OCI-LY7 (cell line): ENCODE data around the gene CDC123. TPM values are rescaled to one million over a fixed set of nuclear protein-coding genes. Genes with fewer than 3 reads are reported as not detected.

Experiments
- BruUV-seq: library from RNA; stranded (reverse); fragments of 400-500 nt; replicated peaks from 2 replicates; lab custom pipeline; 2021; lab: Mats Ljungman, UMichigan
- CTCF ChIA-PET: fragments of 300-600 bp; sonication (Branson Sonifier 250); formaldehyde crosslinking; loops from one replicate; lab custom pipeline; 2022; ENCODE audit warnings: antibody characterized with exemption; ENCODE audit not compliant: unreplicated experiment; lab: Charles Lee
- POLR2A ChIA-PET: fragments of 300-600 bp; sonication (Branson Sonifier 250); formaldehyde crosslinking; loops from one replicate; lab custom pipeline; 2022; ENCODE audit warnings: antibody characterized with exemption; lab: Charles Lee
- DNase-seq: peaks from one replicate; pipeline ENCODE4 v3.0.0-alpha.2; 2015; ENCODE audit warnings: low spot score
- H2AFZ ChIP-seq: fragments of 200-600 bp; sonication (generic), shearing (Covaris generic); 2 replicates; pipeline ENCODE4 v1.6.1; 2014; ENCODE audit warnings: mild to moderate bottlenecking, antibody characterized with exemption, low read length, moderate library complexity
- H3K27ac ChIP-seq: fragments of 200-600 bp; sonication (generic); 2 replicates; pipeline ENCODE4 v1.5.1; 2014; ENCODE audit warnings: mixed run types, low read depth, mild to moderate bottlenecking, moderate library complexity, low read length, inconsistent platforms; ENCODE audit not compliant: poor library complexity, severe bottlenecking
- H3K36me3 ChIP-seq: fragments of 200-600 bp; sonication (generic); 2 replicates; pipeline ENCODE4 v1.6.1; 2014; ENCODE audit warnings: mild to moderate bottlenecking, antibody characterized with exemption, low read length, moderate library complexity, mixed read lengths; ENCODE audit not compliant: insufficient read depth
- H3K4me1 ChIP-seq: fragments of 200-600 bp; sonication (generic); 2 replicates; pipeline ENCODE4 v1.5.1; 2014; ENCODE audit warnings: mild to moderate bottlenecking, low read length; ENCODE audit not compliant: insufficient read depth, poor library complexity, severe bottlenecking
- H3K4me2 ChIP-seq: fragments of 200-600 bp; sonication (generic); 2 replicates; pipeline ENCODE4 v1.6.1; 2014; ENCODE audit warnings: mild to moderate bottlenecking, low read length
- H3K4me3 ChIP-seq: fragments of 200-600 bp; sonication (generic); 2 replicates; pipeline ENCODE4 v1.5.1; 2014; ENCODE audit warnings: mild to moderate bottlenecking, low read depth, low read length; ENCODE audit not compliant: poor library complexity, severe bottlenecking
- H3K79me2 ChIP-seq: fragments of 200-600 bp; sonication (generic); 2 replicates; pipeline ENCODE4 v1.6.1; 2016; ENCODE audit warnings: low read depth, mild to moderate bottlenecking, low read length, moderate library complexity, mixed read lengths; ENCODE audit not compliant: insufficient read depth
- H3K9me2 ChIP-seq: fragments of 200-600 bp; sonication (generic); 2 replicates; pipeline ENCODE4 v1.6.1; 2016; ENCODE audit warnings: mild to moderate bottlenecking, low read length, mixed read lengths; ENCODE audit not compliant: insufficient read depth
- H3K9me3 ChIP-seq: fragments of 200-600 bp; sonication (generic); 2 replicates; pipeline ENCODE4 v1.6.1; 2014; ENCODE audit warnings: mild to moderate bottlenecking, mixed run types, low read length, mixed read lengths
- H4K20me1 ChIP-seq: fragments of 200-600 bp; sonication (generic); 2 replicates; pipeline ENCODE4 v1.6.1; 2014; ENCODE audit warnings: mild to moderate bottlenecking, antibody characterized with exemption, low read length, moderate library complexity, mixed read lengths; ENCODE audit not compliant: insufficient read depth
- EZH2phosphoT487 ChIP-seq: fragments of 200-600 bp; sonication (generic); IDR thresholded peaks from 2 replicates; pipeline ENCODE4 v1.6.1; 2018; ENCODE audit warnings: low read depth, borderline replicate concordance, mild to moderate bottlenecking, mixed run types, antibody characterized with exemption, low read length, moderate library complexity, mixed read lengths
- intact Hi-C: fragments of 100-400 bp; cut with micrococcal nuclease; formaldehyde crosslinking; loops from one replicate; pipeline ENCODE4 v1.10.0; 2022; ENCODE audit not compliant: unreplicated experiment
- total RNA-seq, 2 experiments: library from RNA; depleted of rRNA in 1 of 2; stranded (reverse); fragments of >200 nt in 1 of 2; shearing (Covaris generic) in 1 of 2; gene quantifications; 2 replicates each; pipeline ENCODE4 v1.2.3, GENCODE V29; 2014 to 2022
- TF ChIP-seq, protein P1 (sequence below): fragments of 200-600 bp; sonication (generic); conservative IDR thresholded peaks from 2 replicates; pipeline ENCODE4 v1.5.1; 2014; ENCODE audit warnings: mild to moderate bottlenecking, antibody characterized with exemption, low read length, moderate library complexity, mixed read lengths

The CDC123 gene
- total RNA-seq, 2 experiments from 2014 or later, result 128 to 168 TPM

DNA sequence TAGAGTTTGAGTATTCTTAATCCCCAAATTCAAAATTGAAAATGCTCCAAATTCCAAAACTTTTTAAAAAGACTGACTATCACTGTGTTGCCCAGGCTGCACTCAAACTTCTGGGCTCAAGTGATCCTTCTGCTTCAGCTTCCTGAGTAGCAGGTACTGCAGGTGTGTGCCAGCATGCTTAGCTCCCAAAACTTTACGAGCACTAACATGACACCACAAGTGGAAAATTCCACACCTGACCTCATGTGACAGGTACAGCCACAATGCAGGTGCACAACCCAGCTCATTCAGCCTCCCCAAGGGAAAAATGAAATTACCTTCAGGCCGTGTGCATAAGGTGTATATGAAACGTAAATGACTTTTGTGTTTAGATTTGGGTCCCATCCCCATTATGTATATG is 16.5 kb downstream of the CDC123 start:
- intact Hi-C loops, result no loop called here
- no peak overlapping the region for H3K4me2 ChIP-seq
- TF ChIP-seq EZH2phosphoT487, result no peak
- TF ChIP-seq, protein P1, sequence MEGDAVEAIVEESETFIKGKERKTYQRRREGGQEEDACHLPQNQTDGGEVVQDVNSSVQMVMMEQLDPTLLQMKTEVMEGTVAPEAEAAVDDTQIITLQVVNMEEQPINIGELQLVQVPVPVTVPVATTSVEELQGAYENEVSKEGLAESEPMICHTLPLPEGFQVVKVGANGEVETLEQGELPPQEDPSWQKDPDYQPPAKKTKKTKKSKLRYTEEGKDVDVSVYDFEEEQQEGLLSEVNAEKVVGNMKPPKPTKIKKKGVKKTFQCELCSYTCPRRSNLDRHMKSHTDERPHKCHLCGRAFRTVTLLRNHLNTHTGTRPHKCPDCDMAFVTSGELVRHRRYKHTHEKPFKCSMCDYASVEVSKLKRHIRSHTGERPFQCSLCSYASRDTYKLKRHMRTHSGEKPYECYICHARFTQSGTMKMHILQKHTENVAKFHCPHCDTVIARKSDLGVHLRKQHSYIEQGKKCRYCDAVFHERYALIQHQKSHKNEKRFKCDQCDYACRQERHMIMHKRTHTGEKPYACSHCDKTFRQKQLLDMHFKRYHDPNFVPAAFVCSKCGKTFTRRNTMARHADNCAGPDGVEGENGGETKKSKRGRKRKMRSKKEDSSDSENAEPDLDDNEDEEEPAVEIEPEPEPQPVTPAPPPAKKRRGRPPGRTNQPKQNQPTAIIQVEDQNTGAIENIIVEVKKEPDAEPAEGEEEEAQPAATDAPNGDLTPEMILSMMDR, result no peak

DNA sequence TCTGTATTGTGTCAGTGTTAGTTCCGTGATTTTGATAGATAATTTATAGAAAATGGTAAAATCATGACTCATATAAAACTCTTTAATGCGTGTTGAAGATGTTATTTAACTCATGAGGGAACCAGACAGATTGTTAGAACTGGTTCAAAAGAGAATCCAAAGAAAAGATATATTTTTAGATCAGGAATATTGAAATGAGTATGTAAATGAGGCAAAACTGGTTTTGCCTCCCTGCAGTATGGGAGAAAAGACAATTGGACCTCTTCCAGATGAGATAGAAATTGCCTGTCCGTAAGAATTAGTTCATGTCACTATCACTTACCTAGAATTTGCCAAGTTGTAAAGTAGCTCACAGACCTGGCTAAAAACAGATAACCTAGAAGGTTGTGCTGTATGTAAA is 17.6 kb downstream of the CDC123 start:
- POLR2A ChIA-PET, result interaction anchor here (2.2 kb wide), 1 partner anchor 18 kb away, joined by 10 read pairs; the partner anchor contains the start of genes CDC123 and NUDT5
- CTCF ChIA-PET, result no interaction called here
- intact Hi-C loops, result no loop called here
- no TSS peak for BruUV-seq
- Histone ChIP-seq H3K36me3 (peaks cover 97% of the 10 kb centered on the region), H3K4me1 (peaks cover 30% of the 10 kb centered on the region), H2AFZ (no peak overlapping the region), H3K27ac (no peak overlapping the region), H4K20me1 (peaks cover 20% of the 10 kb centered on the region; the same call in 1 of the 2 replicates), H3K79me2 (peaks cover 45% of the 10 kb centered on the region), H3K9me3 (no peaks in the 10 kb centered on the region), H3K9me2 (no peaks in the 10 kb centered on the region), H3K4me2 (no peak overlapping the region), H3K4me3 (no peak overlapping the region)
- no peak for DNase-seq
- TF ChIP-seq, protein P1, result no peak
- TF ChIP-seq EZH2phosphoT487, result no peak

More for the DNA sequence above, 16.5 kb downstream of the CDC123 start:
- Histone ChIP-seq H2AFZ (no peak overlapping the region), H3K4me3 (no peak overlapping the region), H3K9me2 (no peaks in the 10 kb centered on the region), H3K9me3 (no peaks in the 10 kb centered on the region), H4K20me1 (peaks cover 20% of the 10 kb centered on the region; the same call in 1 of the 2 replicates), H3K4me1 (peaks cover 37% of the 10 kb centered on the region), H3K79me2 (peaks cover 56% of the 10 kb centered on the region), H3K27ac (no peak overlapping the region), H3K36me3 (peaks cover 98% of the 10 kb centered on the region)
- no TSS peak for BruUV-seq
- ChIA-PET POLR2A (interaction anchor here (0.5 to 1.0 kb wide), 2 partner anchors 17 to 161 kb away, joined by 3 to 4 read pairs; partner anchors contain the start of genes CDC123 and NUDT5), CTCF (no interaction called here)
- no peak for DNase-seq

DNA sequence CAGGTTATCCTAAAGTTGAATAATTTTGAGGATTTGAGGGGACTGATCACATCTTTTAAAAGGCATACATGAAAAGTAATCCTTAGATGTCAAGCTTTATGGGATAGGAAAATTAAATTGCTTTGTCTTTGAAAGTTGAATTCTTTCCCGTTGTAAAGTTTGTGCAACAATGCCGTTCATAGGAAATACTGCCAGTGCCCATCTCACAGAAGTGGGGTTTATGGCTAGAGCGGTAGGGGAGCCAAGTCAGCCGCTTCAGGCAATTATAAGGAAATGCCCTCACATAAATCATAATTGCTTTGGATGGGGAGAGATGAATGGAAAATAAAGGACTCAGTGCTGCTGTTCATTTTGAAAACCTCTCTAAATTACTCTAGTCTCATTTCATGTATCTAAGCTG is 18.1 kb downstream of the CDC123 start:
- no peaks in the 10 kb centered on the region for H3K9me2 ChIP-seq
- H3K4me3 ChIP-seq, result no peak overlapping the region
- no peak overlapping the region for H3K4me2 ChIP-seq
- intact Hi-C loops, result no loop called here
- peaks cover 97% of the 10 kb centered on the region for H3K36me3 ChIP-seq
- peaks cover 40% of the 10 kb centered on the region for H3K79me2 ChIP-seq
- H3K27ac ChIP-seq, result no peak overlapping the region
- H3K4me1 ChIP-seq, result peaks cover 26% of the 10 kb centered on the region
- no peaks in the 10 kb centered on the region for H3K9me3 ChIP-seq
- DNase-seq, result no peak
- ChIA-PET CTCF (interaction anchor here (1.2 kb wide), 1 partner anchor 19 kb away, joined by 3 read pairs; the partner anchor contains the start of genes CDC123 and NUDT5), POLR2A (interaction anchor here (2.2 kb wide), 1 partner anchor 19 kb away, joined by 10 read pairs; the partner anchor contains the start of genes CDC123 and NUDT5)
- H4K20me1 ChIP-seq, result peaks cover 17% of the 10 kb centered on the region; the same call in 1 of the 2 replicates
- H2AFZ ChIP-seq, result no peak overlapping the region
- no peak for TF ChIP-seq EZH2phosphoT487
- TF ChIP-seq, protein P1, result no peak
- BruUV-seq, result no TSS peak
